Breast epithelium (tissue), 4 donors: Measurements from ENCODE around the gene EIF4ENIF1. TPM values are rescaled to one million over a fixed set of nuclear protein-coding genes. Genes with fewer than 3 reads are reported as not detected.
"Not testable (repeated sequence)": the region's sequence is repeated elsewhere in the genome, so short reads cannot be mapped to it uniquely, and the experiment has no call there.

Experiments
- DNase-seq, 2 donors: peaks; one replicate each; pipeline ENCODE4 v3.0.0-alpha.2; 2019; ENCODE audit warnings: low spot score in 2 of 2
- H3K27ac ChIP-seq, 2 donors: fragments of 200-600 bp; sonication (generic) in 1 of 2; one replicate each; pipeline ENCODE4 v1.5.1; 2016 to 2019; ENCODE audit warnings: mild to moderate bottlenecking in 1 of 2
- H3K27me3 ChIP-seq, 2 donors: fragments of 200-600 bp; sonication (generic) in 1 of 2; one replicate each; pipeline versions ENCODE4 v1.5.1 to v1.6.0; 2017 to 2019; ENCODE audit warnings: control low read depth in 1 of 2, mild to moderate bottlenecking in 1 of 2
- H3K36me3 ChIP-seq: fragments of 200-600 bp; one replicate; pipeline ENCODE4 v1.5.1; 2019
- H3K4me1 ChIP-seq, 2 donors: fragments of 200-600 bp; sonication (generic); one replicate each; pipeline ENCODE4 v1.5.1; 2016 to 2019; ENCODE audit warnings: control low read depth in 1 of 2
- H3K4me3 ChIP-seq, 3 donors: fragments of 200-600 bp; sonication (generic); 1 replicate in 2 of 3; 2 replicates in 1 of 3; pipeline ENCODE4 v1.5.1; 2016 to 2019; ENCODE audit warnings: mild to moderate bottlenecking in 3 of 3, moderate library complexity in 2 of 3
- H3K9me3 ChIP-seq, 2 donors: fragments of 200-600 bp; sonication (generic) in 1 of 2; one replicate each; pipeline ENCODE4 v1.5.1; 2016 to 2019; ENCODE audit warnings: control low read depth in 1 of 2
- CTCF ChIP-seq, 3 donors: fragments of 450-650 bp; IDR thresholded peaks; one replicate each; pipeline ENCODE4 v1.5.1; 2016 to 2017; ENCODE audit warnings: antibody characterized with exemption in 3 of 3, mild to moderate bottlenecking in 3 of 3, moderate library complexity in 3 of 3
- POLR2A ChIP-seq: fragments of 450-650 bp; IDR thresholded peaks from one replicate; pipeline ENCODE4 v1.6.1; 2016; ENCODE audit warnings: antibody characterized with exemption, mild to moderate bottlenecking, moderate library complexity
- POLR2AphosphoS5 ChIP-seq, 3 donors: sonication (generic); formaldehyde crosslinking; IDR thresholded peaks; one replicate each; pipeline ENCODE4 v1.6.1; 2017; ENCODE audit warnings: antibody characterized with exemption in 3 of 3
- intact Hi-C: fragments of 100-400 bp; cut with DNase I; formaldehyde crosslinking; loops from one replicate; pipeline ENCODE4 v1.15.1; 2023; ENCODE audit warnings: low total_unique reads
- total RNA-seq, 3 donors: library from RNA; depleted of rRNA; stranded (reverse); fragments of >200 nt; gene quantifications; one replicate each; pipeline ENCODE4 v1.1.0, GENCODE V29; 2016

Gene EIF4ENIF1
- total RNA-seq, 3 donors from 2014 or later, result 15.2 to 23.3 (median 20.0) TPM

GRCh38 chr22:31488346-31488883 is 1.2 kb downstream of the EIF4ENIF1 start:
- TF ChIP-seq CTCF (IDR thresholded peaks at IDR 0.05), result no peak
- no peak for TF ChIP-seq POLR2A
- no peak for TF ChIP-seq POLR2AphosphoS5 (IDR thresholded peaks at IDR 0.05)
- Histone ChIP-seq H3K4me1 (peaks cover 9 to 14% of the 10 kb centered on the region in 2 donors), H3K27ac (peak overlapping the region in 1 of 2 donors; percentile 97)

GRCh38 chr22:31486951-31487350 is 2.7 kb downstream of the EIF4ENIF1 start:
- TF ChIP-seq CTCF (IDR thresholded peaks at IDR 0.05), result no peak
- TF ChIP-seq POLR2AphosphoS5 (IDR thresholded peaks at IDR 0.05), result no peak
- TF ChIP-seq POLR2A, result no peak
- intact Hi-C loops, result no loop called here
- no peaks in the 10 kb centered on the region for H3K36me3 ChIP-seq
- H3K27me3 ChIP-seq, result no peaks in the 10 kb centered on the region
- no peak overlapping the region for H3K27ac ChIP-seq
- no peak overlapping the region for H3K4me3 ChIP-seq
- no peak for DNase-seq
- H3K9me3 ChIP-seq, result no peaks in the 10 kb centered on the region
- H3K4me1 ChIP-seq, result peaks cover 9 to 14% of the 10 kb centered on the region in 2 donors

More at GRCh38 chr22:31488346-31488883, 1.2 kb downstream of the EIF4ENIF1 start:
- intact Hi-C loops, result no loop called here
- H3K27me3 ChIP-seq, result no peaks in the 10 kb centered on the region
- no peaks in the 10 kb centered on the region for H3K36me3 ChIP-seq
- no peaks in the 10 kb centered on the region for H3K9me3 ChIP-seq
- peak overlapping the region; percentile 69 to 97 (median 89) for H3K4me3 ChIP-seq
- no peak for DNase-seq

GRCh38 chr22:31486369-31486768 is 3.3 kb downstream of the EIF4ENIF1 start:
- H3K4me3 ChIP-seq, DNase-seq, H3K9me3 ChIP-seq, H3K27me3 ChIP-seq, intact Hi-C loops, H3K36me3 ChIP-seq, H3K27ac ChIP-seq: not testable (repeated sequence)
- peaks cover 9 to 14% of the 10 kb centered on the region in 2 donors for H3K4me1 ChIP-seq

- H3K27me3 ChIP-seq, DNase-seq, H3K9me3 ChIP-seq, H3K4me3 ChIP-seq, H3K4me1 ChIP-seq, intact Hi-C loops, H3K36me3 ChIP-seq, H3K27ac ChIP-seq: not testable (repeated sequence)
These were observed 7.2 kb downstream of the EIF4ENIF1 start for GRCh38 chr22:31482470-31482869.

GRCh38 chr22:31481129-31481528 is 8.5 kb downstream of the EIF4ENIF1 start:
- no peaks in the 10 kb centered on the region for H3K4me1 ChIP-seq
- H3K27ac ChIP-seq, result no peak overlapping the region
- H3K36me3 ChIP-seq, result no peaks in the 10 kb centered on the region
- no peaks in the 10 kb centered on the region for H3K9me3 ChIP-seq
- DNase-seq, result no peak
- intact Hi-C loops, result no loop called here
- no peak for TF ChIP-seq POLR2AphosphoS5 (IDR thresholded peaks at IDR 0.05)
- TF ChIP-seq POLR2A, result no peak
- TF ChIP-seq CTCF (IDR thresholded peaks at IDR 0.05), result no peak
- no peak overlapping the region for H3K4me3 ChIP-seq
- no peaks in the 10 kb centered on the region for H3K27me3 ChIP-seq

GRCh38 chr22:31477329-31477728 is 12.3 kb downstream of the EIF4ENIF1 start:
- DNase-seq, result no peak
- Histone ChIP-seq H3K4me3 (no peak overlapping the region), H3K27ac (no peak overlapping the region), H3K9me3 (no peaks in the 10 kb centered on the region), H3K4me1 (no peaks in the 10 kb centered on the region), H3K27me3 (no peaks in the 10 kb centered on the region), H3K36me3 (no peaks in the 10 kb centered on the region)
- intact Hi-C loops, result no loop called here
- TF ChIP-seq POLR2A (no peak), CTCF (IDR thresholded peaks at IDR 0.05) (no peak), POLR2AphosphoS5 (IDR thresholded peaks at IDR 0.05) (no peak)
